Subcutaneous preadipocyte (primary cell): ENCODE results near the gene TBCD. TPM values are rescaled to one million over a fixed set of nuclear protein-coding genes. Genes with fewer than 3 reads are reported as not detected.

Experiments used
- total RNA-seq: library from RNA; depleted of rRNA; stranded (reverse); fragments of >200 nt; gene quantifications from 2 replicates; pipeline ENCODE4 v1.2.3, GENCODE V29; 2012

TBCD gene
- 46.9 and 47.0 TPM in 2 replicates for total RNA-seq

GRCh38 chr17:82751571-82752370 is at the start of gene TBCD:
TBCD (plus strand) TSS chr17:82752065; CDS start chr17:82752194, 129 bp downstream.

GRCh38 chr17:82716203-82717010 is 35.5 kb upstream of the TBCD start, which contains the start of gene FN3KRP:
FN3KRP (plus strand) TSS chr17:82716706; CDS start chr17:82716756, 50 bp downstream.

GRCh38 chr17:82734987-82735866 is 16.6 kb upstream of the TBCD start, which contains the start of gene FN3K:
FN3K (plus strand) TSS chr17:82735615; CDS start chr17:82735637, 22 bp downstream.

GRCh38 chr17:82839617-82840292 is 87.9 kb downstream of the TBCD start, which contains the start of gene ZNF750:
ZNF750 (minus strand) TSS chr17:82840022; CDS start chr17:82832454, 7,568 bp downstream.

Other genes starting within 250 kb of the TBCD start
- gene FOXK2, start 232.3 kb upstream of the TBCD start, total RNA-seq, result 43.0 and 55.3 TPM in 2 replicates
- 38.2 and 40.9 TPM in 2 replicates for gene WDR45B, start 103.6 kb upstream of the TBCD start, total RNA-seq
- gene RAB40B, start 53.4 kb upstream of the TBCD start, total RNA-seq, result 9.4 and 11.4 TPM in 2 replicates
- 11.3 and 14.3 TPM in 2 replicates for gene FN3KRP, start 35.4 kb upstream of the TBCD start, total RNA-seq
- 1.8 and 2.2 TPM in 2 replicates for gene FN3K, start 16.4 kb upstream of the TBCD start, total RNA-seq
- gene ZNF750, start 88.0 kb downstream of the TBCD start, total RNA-seq, result under 0.01 TPM in 1 of 2 replicates, not detected in the other